Ammon's horn (tissue), 1 donor: ENCODE measurements around the gene NDUFS3.

Experiments
- DNase-seq: peaks from one replicate; pipeline ENCODE4 v3.0.0-alpha.2; 2016; ENCODE audit warnings: low spot score

Gene NDUFS3

DNA sequence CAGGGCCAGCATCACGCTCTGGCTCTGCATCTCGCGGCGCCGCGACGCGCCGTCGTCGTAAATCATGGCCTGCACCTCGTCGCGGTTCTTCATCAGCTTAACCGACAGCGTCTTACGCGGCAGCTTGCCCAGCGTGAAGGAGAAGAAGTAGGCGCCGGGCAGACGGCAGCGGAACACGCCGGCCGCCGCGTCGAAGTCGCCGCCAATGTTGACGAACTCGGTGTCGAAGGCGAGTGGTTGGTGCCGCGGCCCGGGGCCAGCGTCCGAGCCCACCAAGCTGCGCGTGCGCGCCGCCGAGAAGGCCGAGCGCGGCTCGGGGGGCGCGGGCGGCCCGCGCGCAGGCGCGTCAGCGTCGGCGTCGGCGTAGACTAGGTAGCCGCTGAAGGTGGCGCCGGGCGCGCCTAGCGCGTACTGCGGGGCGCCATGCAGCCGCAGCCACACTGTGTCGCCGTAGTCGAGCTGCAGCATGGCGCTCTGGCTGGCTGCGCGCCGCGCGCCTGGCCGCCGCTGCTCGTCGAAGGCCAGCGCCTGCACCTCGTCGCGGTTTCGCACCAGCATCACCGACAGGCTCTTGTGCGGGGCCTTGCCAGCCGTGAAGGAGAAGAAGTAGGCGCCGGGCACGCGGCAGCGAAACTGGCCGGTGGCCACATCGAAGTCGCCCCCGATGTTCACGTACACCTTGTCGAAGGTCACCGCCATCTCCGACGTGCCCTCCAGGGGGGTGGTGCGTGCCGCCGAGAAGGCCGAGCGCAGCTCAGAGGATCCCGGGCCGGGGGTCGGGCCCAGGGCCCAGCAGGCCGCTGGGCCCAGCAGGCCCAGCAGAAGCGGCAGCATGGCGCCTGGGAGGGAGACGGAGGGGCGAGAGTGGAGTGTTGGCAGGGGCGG is 11.3 kb downstream of the NDUFS3 start:
- DNase-seq, result no peak

DNA sequence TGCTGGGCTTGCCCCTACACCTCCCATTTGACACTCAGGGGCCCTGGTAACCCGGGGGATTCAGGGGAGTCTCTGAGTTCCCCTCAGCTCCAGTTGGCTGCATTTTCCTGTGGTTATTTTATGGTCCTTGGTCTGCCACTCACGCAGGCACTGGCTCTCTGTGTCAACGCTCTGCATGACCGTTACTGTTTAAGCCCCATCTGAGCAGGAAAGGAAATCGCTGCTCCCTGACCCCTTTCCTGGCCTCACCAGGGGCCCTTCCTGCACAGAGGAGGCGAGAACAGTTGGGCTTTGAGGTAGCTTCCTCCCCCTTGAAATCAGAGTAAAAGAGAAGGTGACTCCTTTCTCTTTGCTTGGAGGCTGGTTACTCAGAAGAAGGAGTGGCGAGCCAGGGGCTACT is 12.9 kb downstream of the NDUFS3 start:
- DNase-seq, result no peak

DNA sequence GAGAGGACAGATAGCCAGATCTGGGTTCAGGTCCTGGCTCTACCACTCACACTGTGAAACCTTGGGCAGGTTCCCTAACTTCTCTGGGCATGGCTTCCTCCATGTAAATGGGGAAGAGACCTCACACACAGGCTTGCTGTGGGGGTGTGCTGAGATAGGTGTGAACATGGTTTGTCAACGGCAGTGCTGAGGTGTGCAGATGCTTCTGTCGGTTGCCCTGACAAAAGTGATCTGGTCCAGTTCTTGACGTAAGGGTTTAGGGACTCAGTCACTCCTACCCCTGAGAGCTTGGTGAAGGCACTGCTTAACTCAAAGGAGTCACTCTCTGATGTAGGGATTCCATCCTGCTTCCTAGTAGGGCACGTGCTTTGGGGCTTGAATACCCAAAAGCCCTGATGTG is 13.4 kb downstream of the NDUFS3 start:
- DNase-seq, result no peak

GRCh38 chr11:47592970-47593369 is 14.1 kb downstream of the NDUFS3 start:
- DNase-seq, result no peak

DNA sequence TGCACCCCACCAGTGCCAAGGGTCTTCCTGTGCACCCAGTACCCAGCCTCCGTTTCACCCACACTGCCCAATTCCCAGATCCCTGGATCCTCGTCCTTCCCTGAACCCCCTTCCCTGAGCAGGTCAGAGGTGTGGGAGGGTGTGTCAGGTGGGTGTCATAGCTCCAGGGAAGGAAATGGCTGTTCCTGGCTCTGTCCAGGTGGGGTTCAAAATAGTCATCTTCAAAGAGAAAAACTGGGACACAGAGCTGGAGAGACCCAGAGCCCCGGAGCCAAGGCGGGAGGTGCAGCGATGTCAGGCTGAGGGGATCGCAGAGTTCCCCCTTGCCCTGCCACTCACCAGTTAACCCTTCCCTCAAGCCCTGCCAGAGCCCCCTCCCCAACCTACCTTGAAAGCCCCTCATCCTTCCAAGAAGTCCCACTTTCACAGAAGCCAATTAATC is 14.6 kb downstream of the NDUFS3 start:
- no peak for DNase-seq

DNA sequence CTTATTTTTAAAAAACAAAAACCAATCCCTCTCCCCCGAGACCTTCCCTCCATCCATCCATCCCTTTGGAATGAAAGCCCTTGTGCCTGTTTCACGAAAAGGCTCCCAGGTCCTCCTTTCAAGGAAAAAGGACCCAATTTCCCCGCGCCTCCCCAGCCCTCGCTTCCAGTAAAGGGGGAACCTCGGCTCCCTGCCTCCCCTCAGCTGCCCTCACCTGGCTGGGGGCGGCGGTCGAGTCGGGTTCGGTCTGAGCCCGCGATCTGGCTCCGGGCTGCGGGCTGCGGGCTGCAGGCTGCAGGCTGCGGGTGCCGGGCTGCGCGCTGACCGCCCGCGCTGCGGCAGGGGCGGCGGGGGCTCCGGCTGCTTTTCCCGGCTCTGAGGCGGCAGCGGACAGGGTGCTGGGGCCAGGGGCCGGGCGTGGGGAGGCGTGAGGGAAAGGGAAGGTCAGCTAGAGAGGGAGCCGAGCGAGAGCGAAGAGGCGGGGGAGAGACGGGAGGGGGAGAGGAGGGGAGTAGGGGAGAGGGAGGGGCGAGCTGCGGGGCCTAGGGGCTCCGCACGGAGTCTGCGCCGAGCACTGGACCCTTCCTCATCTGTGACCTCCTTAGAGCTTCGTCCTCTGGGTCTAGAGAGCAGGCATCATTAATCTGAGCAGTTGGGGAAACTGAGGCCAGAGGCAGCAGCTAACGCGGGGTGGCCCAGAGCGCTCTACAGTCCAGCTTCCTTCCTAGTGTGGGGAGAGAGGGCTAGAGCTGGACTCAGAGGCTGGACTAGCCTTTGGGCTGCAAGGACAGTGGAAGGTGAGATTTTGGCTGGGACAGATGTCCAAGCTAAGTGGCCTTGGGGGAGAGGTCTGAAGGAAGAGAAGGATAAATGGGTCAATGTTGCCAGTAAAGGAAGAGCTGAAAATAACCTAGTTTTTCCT is 15.3 kb downstream of the NDUFS3 start, which contains the start of gene C1QTNF4:
C1QTNF4 (minus strand) TSS at position 478 of the 922 bp plus-strand sequence. CDS start 3,601 bp downstream, outside the sequence.
- DNase-seq, result no peak

- no peak for DNase-seq
Observed at GRCh38 chr11:47595029-47595428, 16.2 kb downstream of the NDUFS3 start.

- no peak for DNase-seq
Observed at GRCh38 chr11:47595967-47596366, 17.1 kb downstream of the NDUFS3 start.

DNA sequence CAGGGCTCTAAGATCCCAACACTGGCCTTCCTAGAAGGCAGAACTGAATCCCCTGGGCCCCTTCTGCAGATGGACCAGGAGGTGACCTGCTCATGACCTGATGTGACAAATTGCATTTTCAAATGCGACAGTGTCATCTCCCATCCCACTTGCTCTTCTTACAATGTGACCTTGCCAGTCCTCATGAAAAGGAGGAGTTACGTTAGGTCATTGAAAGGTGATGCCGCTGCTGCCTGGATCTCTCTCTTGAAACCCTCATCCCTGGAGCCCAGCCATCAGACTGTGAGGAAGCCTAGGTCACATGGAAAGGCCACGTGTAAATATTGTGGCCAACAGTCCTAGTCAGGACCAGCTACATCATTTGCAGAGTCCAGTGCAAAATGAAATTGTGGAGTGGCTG is 21.0 kb downstream of the NDUFS3 start:
- DNase-seq, result no peak

GRCh38 chr11:47603295-47603694 is 24.4 kb downstream of the NDUFS3 start:
- no peak for DNase-seq

DNA sequence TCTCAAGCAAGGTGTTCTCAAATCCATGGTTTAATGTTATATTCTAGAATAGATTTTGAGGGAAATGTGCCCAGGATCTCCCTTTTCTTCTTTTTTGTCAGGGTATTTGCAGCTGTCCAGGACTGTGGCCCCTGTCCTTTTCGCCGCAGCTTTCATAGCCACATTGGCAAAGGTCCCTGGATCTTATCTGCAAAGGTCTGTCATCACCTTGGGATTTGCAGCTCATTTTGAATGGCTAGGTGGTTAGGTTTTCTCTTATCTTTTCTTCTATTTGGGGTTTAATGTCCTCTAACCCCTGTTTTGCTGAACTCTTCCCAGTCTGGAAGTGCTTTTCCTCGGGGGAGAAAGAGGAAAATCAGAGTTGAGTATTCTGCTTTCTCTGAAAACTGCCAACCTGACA is 27.0 kb downstream of the NDUFS3 start:
- DNase-seq, result no peak

- no peak for DNase-seq
Observed at GRCh38 chr11:47606731-47607130, 27.9 kb downstream of the NDUFS3 start.

- DNase-seq, result no peak
Observed at GRCh38 chr11:47607380-47607779, 28.5 kb downstream of the NDUFS3 start.

DNA sequence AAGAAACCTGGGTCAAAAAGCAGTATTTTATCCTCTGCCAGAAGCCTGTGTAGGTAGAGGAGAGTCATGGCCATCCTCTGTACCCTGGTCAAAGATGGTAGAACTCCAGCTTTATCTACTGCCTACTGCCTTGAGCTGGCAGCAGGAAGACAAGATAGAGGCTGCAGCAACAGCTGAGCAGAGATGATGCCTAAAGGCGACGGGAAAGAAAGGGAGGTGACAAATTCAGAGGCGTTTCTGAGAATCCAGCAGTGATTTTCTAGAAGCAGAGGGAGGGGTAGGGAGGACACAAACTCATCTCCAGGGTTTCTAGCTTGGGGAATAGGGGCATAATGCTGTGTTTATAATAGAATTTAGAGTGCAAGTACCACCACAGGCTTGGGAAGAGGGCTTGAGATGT is 30.8 kb downstream of the NDUFS3 start:
- no peak for DNase-seq

DNA sequence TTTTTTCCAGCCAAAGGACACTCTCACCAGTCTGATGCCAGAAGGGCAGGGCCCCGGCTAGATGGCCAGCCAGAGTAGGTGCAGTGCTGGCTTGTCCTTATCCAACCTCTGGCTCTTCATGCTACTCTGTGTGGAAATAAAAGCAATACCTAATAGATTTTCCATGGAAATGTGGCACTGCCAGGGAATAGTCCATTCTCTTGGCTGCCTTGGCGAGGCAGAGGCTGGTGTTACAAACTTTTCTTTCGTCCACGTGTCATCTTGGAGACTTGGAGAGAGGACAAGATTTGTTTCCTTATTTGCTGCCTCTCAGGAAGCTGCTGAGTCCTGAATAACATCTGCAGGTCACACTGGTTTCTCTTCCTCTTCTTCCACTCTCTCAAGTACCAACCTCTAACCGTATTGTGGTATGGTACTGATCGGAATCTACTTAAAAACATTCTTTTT is 32.5 kb downstream of the NDUFS3 start:
- DNase-seq, result peak; percentile 78

DNA sequence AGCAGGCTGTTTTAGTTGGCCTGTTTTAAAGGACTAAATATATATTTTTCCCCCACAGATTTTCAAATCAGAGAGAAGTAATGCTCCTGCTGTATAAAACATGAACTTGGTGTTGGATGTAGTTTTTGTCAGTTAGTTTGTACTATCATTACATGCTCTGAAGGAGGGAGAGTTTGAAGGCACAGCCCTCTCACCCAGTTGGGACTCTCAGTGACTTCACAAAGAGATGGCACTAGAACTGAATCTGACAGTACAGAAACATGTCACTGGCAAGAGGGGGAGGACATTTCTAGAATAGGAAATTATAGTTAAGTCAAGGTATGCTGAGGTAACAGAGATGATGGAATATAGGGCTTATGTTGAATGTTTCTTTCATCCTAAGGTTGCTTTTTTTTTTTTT is 36.4 kb downstream of the NDUFS3 start:
- DNase-seq, result no peak

DNA sequence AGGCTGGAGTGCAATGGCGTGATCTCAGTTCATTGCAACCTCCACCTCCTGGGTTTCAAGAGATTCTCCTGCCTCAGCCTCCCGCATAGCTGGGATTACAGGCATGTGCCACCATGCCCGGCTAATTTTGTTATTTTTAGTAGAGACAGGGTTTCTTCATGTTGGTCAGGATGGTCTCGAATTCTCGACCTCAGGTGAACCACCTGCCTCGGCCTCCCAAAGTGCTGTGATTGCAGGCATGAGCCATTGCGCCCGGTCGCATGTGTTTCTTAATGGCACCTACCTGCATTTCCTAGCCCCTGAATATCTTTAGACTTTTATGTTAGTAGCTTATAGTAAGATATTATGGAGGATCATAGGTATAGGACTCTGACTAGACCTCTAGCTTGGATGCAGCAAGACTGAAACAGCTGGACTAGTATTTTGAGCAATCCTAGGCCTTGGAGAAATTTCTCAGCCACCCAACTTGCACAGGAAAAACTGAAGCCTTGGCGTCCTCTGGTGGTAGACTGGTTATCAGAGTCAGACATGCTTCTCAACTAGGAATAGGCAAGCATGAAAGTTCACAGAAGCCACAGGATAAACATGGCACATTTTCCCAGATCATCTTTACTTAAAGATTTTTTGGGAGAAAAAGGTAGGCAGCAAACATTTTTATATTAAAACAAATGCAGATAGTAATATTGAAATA is 38.0 kb downstream of the NDUFS3 start:
- DNase-seq, result peak; percentile 82

- DNase-seq, result no peak
Observed at GRCh38 chr11:47617417-47617809, 38.5 kb downstream of the NDUFS3 start.

DNA sequence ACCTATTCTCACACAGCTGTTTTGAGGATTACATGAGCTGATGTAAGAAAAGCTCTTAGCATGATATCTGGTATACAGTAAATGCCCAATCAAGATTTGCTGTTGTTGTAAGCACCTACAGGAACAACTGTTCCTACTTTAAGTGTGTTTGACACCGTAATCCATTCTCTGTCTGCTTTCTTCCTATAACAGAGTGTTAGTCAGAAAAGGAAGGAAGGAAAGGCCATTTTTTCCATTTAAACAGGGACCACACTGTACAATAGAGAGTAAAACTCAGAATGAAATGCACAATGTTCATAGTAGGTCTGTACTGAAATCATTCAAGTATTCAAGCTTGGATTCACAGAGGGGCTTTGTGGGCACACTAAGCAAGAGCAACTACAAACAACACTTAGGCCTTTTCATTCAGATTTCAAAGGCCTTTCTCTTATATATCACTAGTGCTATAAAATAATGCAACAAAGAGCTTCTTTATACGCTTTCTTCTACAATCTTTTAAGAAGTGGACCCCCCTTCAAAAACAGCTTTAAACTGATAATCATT is 42.0 kb downstream of the NDUFS3 start:
- no peak for DNase-seq

- DNase-seq, result no peak
Observed at GRCh38 chr11:47626234-47626633, 47.4 kb downstream of the NDUFS3 start.

GRCh38 chr11:47628026-47628425 is 49.2 kb downstream of the NDUFS3 start:
- no peak for DNase-seq

DNA sequence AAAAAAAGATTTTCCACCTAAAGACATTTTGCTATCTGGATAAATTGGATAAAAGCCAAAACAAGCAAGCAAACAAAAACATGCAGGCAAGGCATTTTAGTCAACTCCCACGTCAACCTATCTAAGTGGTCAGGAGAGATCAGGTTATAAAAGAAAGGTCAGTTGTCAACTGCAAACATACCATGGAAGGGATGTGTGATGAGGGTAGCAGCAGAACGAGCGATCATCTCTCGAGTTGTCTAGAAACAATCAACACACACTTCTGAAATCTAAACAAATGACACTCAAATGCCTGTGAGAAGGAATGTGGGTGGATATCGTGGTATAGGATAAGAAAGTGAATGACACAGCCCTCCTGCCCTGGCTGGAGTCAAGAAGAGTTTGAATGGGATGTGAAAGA is 52.6 kb downstream of the NDUFS3 start:
- no peak for DNase-seq
